Measurements from ENCODE around the gene ASH1L. TPM values are rescaled to one million over a fixed set of nuclear protein-coding genes. Genes with fewer than 3 reads are reported as not detected.
A peak's percentile ranks its signal among the peaks of the same experiment; 100 is the strongest.
"Not testable (repeated sequence)": the region's sequence is repeated elsewhere in the genome, so short reads cannot be mapped to it uniquely, and the experiment has no call there.

ASH1L gene
- total RNA-seq, 1 experiment from 2014 or later: 30.5 TPM

DNA sequence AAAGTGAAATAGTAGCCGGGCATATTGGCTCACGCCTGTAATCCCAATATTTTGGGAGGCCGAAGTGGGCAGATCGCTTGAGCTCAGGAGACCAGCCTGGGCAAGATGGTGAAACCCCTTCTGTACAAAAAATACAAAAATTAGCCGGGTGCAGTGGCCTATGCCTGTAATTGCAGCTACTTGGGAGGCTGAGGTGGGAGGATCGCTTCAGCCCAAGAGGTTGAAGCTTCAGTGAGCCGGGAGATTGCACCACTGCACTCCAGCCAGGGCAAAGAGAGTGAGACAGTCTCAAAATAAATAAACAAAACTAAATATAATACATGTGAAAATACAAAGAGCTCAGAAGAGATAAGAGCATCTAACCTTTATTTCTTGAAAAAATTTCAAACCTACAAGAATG, 45.1 kb upstream of the ASH1L start:
- Histone ChIP-seq H2AFZ (ENCODE audit: low read depth, low read length, poor library complexity, severe bottlenecking) (no peak overlapping the region), H3K36me3 (ENCODE audit: control insufficient read depth in 1 of 2, insufficient read depth in 2 of 2, low read length in 2 of 2) (0 out of 4 replicates have a peak, but pooled peaks cover 0 to 3% of the 10 kb centered on the region in 2 experiments), H3K4me2 (ENCODE audit: low read length) (no peak overlapping the region), H3K79me2 (ENCODE audit: insufficient read depth, low read length) (no peaks in the 10 kb centered on the region), H3K9ac (ENCODE audit: low read length) (no peak overlapping the region), H3K4me3 (replicated peaks in 1 of 2; ENCODE audit: low read depth in 1 of 2, low read length in 2 of 2) (no peak overlapping the region), H3K27ac (ENCODE audit: low read depth, low read length) (no peak overlapping the region), H3K27me3 (ENCODE audit: insufficient read depth, low read length) (no peaks in the 10 kb centered on the region), H3K4me1 (ENCODE audit: control insufficient read depth in 1 of 2, insufficient read depth in 2 of 2, low read length in 2 of 2) (peaks cover 0 to 8% of the 10 kb centered on the region in 2 experiments; a peak in 2 of 4 replicates), H3K9me3 (ENCODE audit: control insufficient read depth in 1 of 2, insufficient read depth in 1 of 2, low read depth in 1 of 2, low read length in 2 of 2) (no peaks in the 10 kb centered on the region), H4K20me1 (ENCODE audit: insufficient read depth) (no peaks in the 10 kb centered on the region), H3K9me2 (ENCODE audit: insufficient read depth) (no peaks in the 10 kb centered on the region)
- ChIA-PET CTCF (interaction anchor here (1.7 kb wide), 1 partner anchor 357 kb away, joined by 4 read pairs; no protein-coding TSS in a partner anchor), RAD21 (ENCODE audit: low non-redundant PET in 1 of 2, low total read pairs in 2 of 2, uncharacterized antibody in 2 of 2, unreplicated experiment in 2 of 2) (no interaction called here), POLR2A (no interaction called here)
- no peak for TF ChIP-seq SP1 (IDR thresholded peaks at IDR 0.05; ENCODE audit: low read depth)
- TF ChIP-seq EZH2 (IDR thresholded peaks at IDR 0.05): no peak
- TF ChIP-seq, protein P1, sequence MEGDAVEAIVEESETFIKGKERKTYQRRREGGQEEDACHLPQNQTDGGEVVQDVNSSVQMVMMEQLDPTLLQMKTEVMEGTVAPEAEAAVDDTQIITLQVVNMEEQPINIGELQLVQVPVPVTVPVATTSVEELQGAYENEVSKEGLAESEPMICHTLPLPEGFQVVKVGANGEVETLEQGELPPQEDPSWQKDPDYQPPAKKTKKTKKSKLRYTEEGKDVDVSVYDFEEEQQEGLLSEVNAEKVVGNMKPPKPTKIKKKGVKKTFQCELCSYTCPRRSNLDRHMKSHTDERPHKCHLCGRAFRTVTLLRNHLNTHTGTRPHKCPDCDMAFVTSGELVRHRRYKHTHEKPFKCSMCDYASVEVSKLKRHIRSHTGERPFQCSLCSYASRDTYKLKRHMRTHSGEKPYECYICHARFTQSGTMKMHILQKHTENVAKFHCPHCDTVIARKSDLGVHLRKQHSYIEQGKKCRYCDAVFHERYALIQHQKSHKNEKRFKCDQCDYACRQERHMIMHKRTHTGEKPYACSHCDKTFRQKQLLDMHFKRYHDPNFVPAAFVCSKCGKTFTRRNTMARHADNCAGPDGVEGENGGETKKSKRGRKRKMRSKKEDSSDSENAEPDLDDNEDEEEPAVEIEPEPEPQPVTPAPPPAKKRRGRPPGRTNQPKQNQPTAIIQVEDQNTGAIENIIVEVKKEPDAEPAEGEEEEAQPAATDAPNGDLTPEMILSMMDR (IDR thresholded peaks at IDR 0.05 in 2 of 3, conservative IDR thresholded peaks at IDR 0.05 in 1 of 3; ENCODE audit: borderline replicate concordance in 1 of 3, insufficient read depth in 1 of 3, low read depth in 2 of 3, low read length in 2 of 3): peak in 2 of 3 experiments; percentile 4 to 19; a peak in 1 of 6 replicates
- intact Hi-C loops (cut with micrococcal nuclease): no loop called here
- ATAC-seq: no peak
- DNase-seq (ENCODE audit: low read depth, low spot score): no peak
- no TSS peak for BruUV-seq (replicated peaks)

DNA sequence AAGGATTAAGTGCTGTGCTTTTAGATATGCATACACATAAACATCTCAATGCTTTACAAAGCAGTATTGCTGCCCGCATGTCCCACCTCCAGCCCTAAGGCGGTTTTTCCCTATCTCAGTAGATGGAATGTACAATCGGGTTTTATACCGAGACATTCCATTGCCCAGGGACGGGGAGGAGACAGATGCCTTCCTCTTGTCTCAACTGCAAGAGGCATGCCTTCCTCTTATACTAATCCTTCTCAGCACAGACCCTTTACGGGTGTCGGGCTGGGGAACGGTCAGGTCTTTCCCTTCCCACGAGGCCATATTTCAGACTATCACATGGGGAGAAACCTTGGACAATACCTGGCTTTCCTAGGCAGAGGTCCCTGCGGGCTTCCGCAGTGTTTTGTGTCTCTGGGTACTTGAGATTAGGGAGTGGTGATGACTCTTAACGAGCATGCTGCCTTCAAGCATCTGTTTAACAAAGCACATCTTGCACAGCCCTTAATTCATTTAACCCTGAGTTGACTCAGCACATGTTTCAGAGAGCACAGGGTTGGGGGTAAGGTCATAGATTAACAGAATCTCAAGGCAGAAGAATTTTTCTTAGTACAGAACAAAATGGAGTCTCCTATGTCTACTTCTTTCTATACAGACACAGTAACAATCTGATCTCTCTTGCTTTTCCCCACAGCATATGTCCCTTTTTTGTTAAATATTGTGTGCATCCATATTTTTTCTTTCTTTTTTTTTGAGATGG, 37.4 kb upstream of the ASH1L start:
- intact Hi-C loops (cut with micrococcal nuclease): loop anchor here (10.0 kb wide), 1 partner anchor 505 kb away; no protein-coding TSS in a partner anchor
- H3K4me3 ChIP-seq (replicated peaks in 1 of 2; ENCODE audit: low read depth in 1 of 2, low read length in 2 of 2); H3K27ac ChIP-seq (ENCODE audit: low read depth, low read length); H2AFZ ChIP-seq (ENCODE audit: low read depth, low read length, poor library complexity, severe bottlenecking); H3K9ac ChIP-seq (ENCODE audit: low read length); H3K9me3 ChIP-seq (ENCODE audit: control insufficient read depth in 1 of 2, insufficient read depth in 1 of 2, low read depth in 1 of 2, low read length in 2 of 2); POLR2A ChIA-PET; H3K27me3 ChIP-seq (ENCODE audit: insufficient read depth, low read length); H3K4me1 ChIP-seq (ENCODE audit: control insufficient read depth in 1 of 2, insufficient read depth in 2 of 2, low read length in 2 of 2); DNase-seq (ENCODE audit: low read depth, low spot score); H4K20me1 ChIP-seq (ENCODE audit: insufficient read depth); BruUV-seq (replicated peaks); H3K36me3 ChIP-seq (ENCODE audit: control insufficient read depth in 1 of 2, insufficient read depth in 2 of 2, low read length in 2 of 2); H3K9me2 ChIP-seq (ENCODE audit: insufficient read depth); CTCF ChIA-PET; H3K79me2 ChIP-seq (ENCODE audit: insufficient read depth, low read length); ATAC-seq; H3K4me2 ChIP-seq (ENCODE audit: low read length): not testable (repeated sequence)
- RAD21 ChIA-PET (ENCODE audit: low non-redundant PET in 1 of 2, low total read pairs in 2 of 2, uncharacterized antibody in 2 of 2, unreplicated experiment in 2 of 2): interaction anchor here in 1 of 2 experiments (0.6 kb wide), 1 partner anchor 48 kb away, joined by 3 read pairs; no protein-coding TSS in a partner anchor

Data from HCT116 (cell line).